Tibial artery (tissue), 4 donors: ENCODE data around the gene NUDT8.
A peak's percentile ranks its signal among the peaks of the same experiment; 100 is the strongest.

Experiments used
- DNase-seq, 2 donors: peaks; one replicate each; pipeline ENCODE4 v3.0.0-alpha.2; 2019
- H3K27ac ChIP-seq, 2 donors: fragments of 200-600 bp; sonication (generic) in 1 of 2; 1 replicate in 1 of 2; 2 replicates in 1 of 2; pipeline ENCODE4 v1.5.1; 2018 to 2019; ENCODE audit warnings: mild to moderate bottlenecking in 1 of 2
- H3K27me3 ChIP-seq, 2 donors: fragments of 200-600 bp; sonication (generic) in 1 of 2; one replicate each; pipeline versions ENCODE4 v1.5.1 to v1.6.0; 2016 to 2019
- H3K36me3 ChIP-seq, 3 donors: fragments of 200-600 bp; sonication (generic) in 2 of 3; one replicate each; pipeline ENCODE4 v1.5.1; 2016 to 2019; ENCODE audit warnings: mild to moderate bottlenecking in 2 of 3
- H3K4me1 ChIP-seq, 4 donors: fragments of 200-600 bp; sonication (generic) in 2 of 4; 1 replicate in 3 of 4; 2 replicates in 1 of 4; pipeline ENCODE4 v1.5.1; 2016 to 2019
- H3K4me3 ChIP-seq, 2 donors: fragments of 200-600 bp; sonication (generic) in 1 of 2; 1 replicate in 1 of 2; 2 replicates in 1 of 2; pipeline ENCODE4 v1.5.1; 2018 to 2019; ENCODE audit warnings: mild to moderate bottlenecking in 2 of 2
- H3K9me3 ChIP-seq, 3 donors: fragments of 200-600 bp; sonication (generic) in 1 of 3; one replicate each; pipeline ENCODE4 v1.5.1; 2016 to 2019
- CTCF ChIP-seq, 2 experiments: fragments of 200-600 bp in 1 of 2; fragments of 450-650 bp in 1 of 2; IDR thresholded peaks; one replicate each; pipeline ENCODE4 v1.5.1; 2017 to 2019; ENCODE audit warnings: antibody characterized with exemption in 2 of 2, mild to moderate bottlenecking in 1 of 2, moderate library complexity in 1 of 2
- intact Hi-C: fragments of 100-400 bp; cut with DNase I; formaldehyde crosslinking; loops from one replicate; pipeline ENCODE4 v1.15.0; 2023; ENCODE audit warnings: low total_unique reads

Gene NUDT8

GRCh38 chr11:67671211-67671520 lies 41.4 kb upstream of the NUDT8 start:
- Histone ChIP-seq H3K4me3 (no peak overlapping the region), H3K27ac (no peak overlapping the region), H3K9me3 (no peaks in the 10 kb centered on the region), H3K27me3 (peaks cover 0 to 53% of the 10 kb centered on the region in 2 donors), H3K36me3 (no peaks in the 10 kb centered on the region), H3K4me1 (no peaks in the 10 kb centered on the region)
- TF ChIP-seq CTCF (IDR thresholded peaks at IDR 0.05): no peak
- intact Hi-C loops: no loop called here
- no peak for DNase-seq

- Histone ChIP-seq H3K4me1 (no peaks in the 10 kb centered on the region), H3K27ac (no peak overlapping the region), H3K9me3 (no peaks in the 10 kb centered on the region), H3K4me3 (no peak overlapping the region), H3K27me3 (peaks cover 0 to 57% of the 10 kb centered on the region in 2 donors), H3K36me3 (no peaks in the 10 kb centered on the region)
- TF ChIP-seq CTCF (IDR thresholded peaks at IDR 0.05): no peak
- no peak for DNase-seq
- intact Hi-C loops: no loop called here
Measured at GRCh38 chr11:67670316-67671210, 40.8 kb upstream of the NUDT8 start.

DNA sequence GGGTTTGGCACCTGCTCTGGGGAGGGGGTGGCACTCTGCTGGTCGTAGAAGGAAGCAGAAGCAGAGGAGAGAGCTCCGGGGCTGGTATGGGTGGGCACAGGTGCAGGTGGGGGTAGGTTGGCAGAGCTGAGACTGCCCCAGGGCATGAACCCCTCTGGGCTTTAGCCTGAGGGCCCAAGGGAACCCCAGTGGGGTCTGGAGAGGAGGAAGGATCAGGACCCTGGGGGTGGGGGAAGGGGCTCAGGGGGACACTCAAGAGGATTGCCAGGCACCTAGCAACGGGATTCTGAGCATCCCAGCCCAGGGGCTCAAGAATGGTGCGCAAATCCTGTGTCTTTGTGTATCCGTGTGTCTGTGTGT lies 38.4 kb upstream of the NUDT8 start:
- no peaks in the 10 kb centered on the region for H3K36me3 ChIP-seq
- no peak overlapping the region for H3K27ac ChIP-seq
- H3K4me1 ChIP-seq: no peaks in the 10 kb centered on the region
- H3K9me3 ChIP-seq: no peaks in the 10 kb centered on the region
- H3K4me3 ChIP-seq: no peak overlapping the region
- DNase-seq: no peak
- H3K27me3 ChIP-seq: peaks cover 0 to 36% of the 10 kb centered on the region in 2 donors
- no peak for TF ChIP-seq CTCF (IDR thresholded peaks at IDR 0.05)
- intact Hi-C loops: no loop called here

DNA sequence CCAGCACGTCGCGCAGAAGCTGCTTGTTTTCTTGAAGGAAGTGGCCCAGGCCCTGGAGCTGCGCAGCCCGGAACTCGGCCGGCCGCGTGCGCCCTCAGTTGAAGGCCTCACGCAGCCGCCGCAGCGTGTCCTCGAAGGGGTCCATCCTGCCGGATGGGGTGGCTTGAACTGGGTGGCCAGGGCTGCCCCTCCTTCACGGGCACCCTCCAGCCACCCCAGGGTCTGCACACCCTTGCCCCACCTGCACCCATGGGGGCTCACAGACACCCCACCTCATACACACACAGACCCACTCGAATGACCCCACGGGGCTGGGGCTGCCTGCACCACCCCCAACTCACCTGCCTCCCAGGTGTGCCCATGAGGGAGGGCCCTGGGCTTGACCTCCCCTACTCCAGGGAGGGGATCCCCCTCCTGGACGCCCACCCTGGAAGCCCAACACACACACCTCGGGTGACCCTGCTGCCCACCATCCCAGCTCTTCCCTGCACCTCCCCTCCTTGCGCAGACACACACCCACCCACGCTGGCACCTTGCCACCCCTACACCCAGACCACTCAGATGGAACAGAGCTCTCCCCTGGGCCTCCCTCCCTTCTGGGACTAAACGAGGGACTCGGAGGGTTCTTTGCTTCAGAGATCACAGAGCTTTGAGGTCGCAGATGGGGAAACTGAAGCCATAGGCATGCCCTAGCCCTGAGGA lies 37.9 kb upstream of the NUDT8 start:
- intact Hi-C loops: no loop called here
- no peak for TF ChIP-seq CTCF (IDR thresholded peaks at IDR 0.05)
- Histone ChIP-seq H3K4me3 (no peak overlapping the region), H3K27ac (no peak overlapping the region), H3K4me1 (no peaks in the 10 kb centered on the region), H3K27me3 (peaks cover 0 to 33% of the 10 kb centered on the region in 2 donors), H3K9me3 (no peaks in the 10 kb centered on the region), H3K36me3 (no peaks in the 10 kb centered on the region)
- peak in 1 of 2 donors; percentile 61 for DNase-seq

- DNase-seq: peak in 1 of 2 donors; percentile 37
- intact Hi-C loops: no loop called here
Measured at GRCh38 chr11:67666676-67667489, 37.1 kb upstream of the NUDT8 start.

More at GRCh38 chr11:67666676-67667489, 37.1 kb upstream of the NUDT8 start:
- H3K27ac ChIP-seq: no peak overlapping the region
- no peak for TF ChIP-seq CTCF (IDR thresholded peaks at IDR 0.05)
- H3K27me3 ChIP-seq: peaks cover 0 to 29% of the 10 kb centered on the region in 2 donors
- H3K4me3 ChIP-seq: no peak overlapping the region
- H3K9me3 ChIP-seq: no peaks in the 10 kb centered on the region
- no peaks in the 10 kb centered on the region for H3K36me3 ChIP-seq
- H3K4me1 ChIP-seq: no peaks in the 10 kb centered on the region
